GM23338 (cell line): ENCODE results near the gene ZMYND8. TPM values are rescaled to one million over a fixed set of nuclear protein-coding genes. Genes with fewer than 3 reads are reported as not detected.

Experiments used
- ATAC-seq: fragments of 200-7000 bp; cut with Tn5 transposase; 3 replicates; pipeline ENCODE4 v1.9.1; 2020
- DNase-seq: peaks from one replicate; pipeline ENCODE4 v3.0.0-alpha.2; 2015; ENCODE audit warnings: low spot score
- H2AFZ ChIP-seq: fragments of 200-600 bp; sonication (generic); 2 replicates; pipeline ENCODE4 v1.8.0; 2016; ENCODE audit warnings: antibody characterized with exemption, mild to moderate bottlenecking, moderate library complexity
- H3F3A ChIP-seq: fragments of 200-600 bp; sonication (generic); replicated peaks from 2 replicates; pipeline ENCODE4 v1.8.0; 2017; ENCODE audit warnings: antibody characterized with exemption, mixed run types, low read depth
- H3K27ac ChIP-seq: fragments of 200-600 bp; sonication (generic); 2 replicates; pipeline ENCODE4 v1.6.1; 2016; ENCODE audit warnings: low read depth
- H3K27me3 ChIP-seq: fragments of 200-600 bp; sonication (generic); 2 replicates; pipeline ENCODE4 v1.8.0; 2016; ENCODE audit warnings: mild to moderate bottlenecking, mixed run types, moderate library complexity; ENCODE audit not compliant: insufficient read depth
- H3K36me3 ChIP-seq: fragments of 200-600 bp; sonication (generic); 2 replicates; pipeline ENCODE4 v1.8.0; 2016; ENCODE audit warnings: mild to moderate bottlenecking; ENCODE audit not compliant: insufficient read depth
- H3K4me1 ChIP-seq: fragments of 200-600 bp; sonication (generic); 2 replicates; pipeline ENCODE4 v1.8.0; 2016; ENCODE audit warnings: mild to moderate bottlenecking, moderate library complexity; ENCODE audit not compliant: insufficient read depth
- H3K4me2 ChIP-seq: fragments of 200-600 bp; sonication (generic); 2 replicates; pipeline ENCODE4 v1.7.1; 2017; ENCODE audit warnings: mixed run types
- H3K4me3 ChIP-seq: fragments of 200-600 bp; sonication (generic); 2 replicates; pipeline ENCODE4 v1.6.1; 2016; ENCODE audit warnings: mixed run types
- H3K79me2 ChIP-seq: fragments of 200-600 bp; sonication (generic); replicated peaks from 2 replicates; pipeline ENCODE4 v1.8.0; 2017; ENCODE audit warnings: mild to moderate bottlenecking; ENCODE audit not compliant: insufficient read depth
- H3K9me2 ChIP-seq: fragments of 200-600 bp; sonication (generic); 2 replicates; pipeline ENCODE4 v1.8.0; 2017; ENCODE audit not compliant: insufficient read depth
- H4K20me1 ChIP-seq: fragments of 200-600 bp; sonication (generic); replicated peaks from 2 replicates; pipeline ENCODE4 v1.8.0; 2017; ENCODE audit warnings: mild to moderate bottlenecking; ENCODE audit not compliant: insufficient read depth
- H3K27ac Mint-ChIP-seq: 2 replicates; pipeline ENCODE4 v1.8.0; 2020; ENCODE audit warnings: inconsistent platforms, mild to moderate bottlenecking, moderate library complexity, mixed read lengths
- H3K27me3 Mint-ChIP-seq: 3 replicates; pipeline ENCODE4 v1.8.0; 2022; ENCODE audit warnings: low read depth, mild to moderate bottlenecking, moderate library complexity, mixed read lengths, inconsistent platforms; ENCODE audit not compliant: insufficient read depth, poor library complexity
- H3K36me3 Mint-ChIP-seq: 3 replicates; pipeline ENCODE4 v1.8.0; 2021; ENCODE audit warnings: low read depth, mild to moderate bottlenecking, inconsistent platforms, moderate library complexity, mixed read lengths
- H3K4me1 Mint-ChIP-seq: 3 replicates; pipeline ENCODE4 v1.8.0; 2020; ENCODE audit warnings: mild to moderate bottlenecking, inconsistent platforms, mixed read lengths
- H3K4me3 Mint-ChIP-seq: 3 replicates; pipeline ENCODE4 v1.8.0; 2021; ENCODE audit warnings: moderate library complexity, mild to moderate bottlenecking, inconsistent platforms, mixed read lengths
- H3K9me3 Mint-ChIP-seq: 3 replicates; pipeline ENCODE4 v1.8.0; 2020; ENCODE audit warnings: moderate library complexity, mild to moderate bottlenecking, inconsistent platforms, mixed read lengths
- EZH2 ChIP-seq: fragments of 200-600 bp; sonication (generic); IDR thresholded peaks from one replicate; pipeline ENCODE4 v1.8.0; 2017; ENCODE audit warnings: antibody characterized with exemption, mild to moderate bottlenecking, low read depth; ENCODE audit not compliant: unreplicated experiment
- EZH2phosphoT487 ChIP-seq: fragments of 200-600 bp; sonication (generic); IDR thresholded peaks from one replicate; pipeline ENCODE4 v1.8.1; 2018; ENCODE audit warnings: antibody characterized with exemption; ENCODE audit not compliant: unreplicated experiment
- JUNB ChIP-seq: IDR thresholded peaks from one replicate; pipeline ENCODE4 v1.6.1; 2016; ENCODE audit warnings: antibody characterized with exemption; ENCODE audit not compliant: unreplicated experiment
- NANOG ChIP-seq: IDR thresholded peaks from 2 replicates; pipeline ENCODE4 v1.6.1; 2016; ENCODE audit warnings: antibody characterized with exemption, borderline replicate concordance
- POLR2AphosphoS5 ChIP-seq: IDR thresholded peaks from 2 replicates; pipeline ENCODE4 v1.6.1; 2016; ENCODE audit warnings: antibody characterized with exemption, low read depth
- STAT1 ChIP-seq: IDR thresholded peaks from one replicate; pipeline ENCODE4 v1.6.1; 2016; ENCODE audit warnings: antibody characterized with exemption; ENCODE audit not compliant: unreplicated experiment
- ZNF114 ChIP-seq: fragments of 250-450 bp; sonication (Bioruptor Pico); IDR thresholded peaks from 2 replicates; pipeline ENCODE4 v1.5.0; 2020; ENCODE audit warnings: mild to moderate bottlenecking, moderate library complexity
- ZNF331 ChIP-seq: fragments of 250-450 bp; sonication (Bioruptor Pico); IDR thresholded peaks from 2 replicates; pipeline ENCODE4 v1.5.0; 2020; ENCODE audit warnings: low read depth, mild to moderate bottlenecking, moderate library complexity
- polyA plus RNA-seq: library from polyadenylated mRNA; unstranded; fragments of >200 nt; fragmentation: Nextera tagmentation; extraction: Ambion mirVana; gene quantifications from 2 replicates; pipeline ENCODE4 v1.2.1, GENCODE V29; 2016
- total RNA-seq: library from RNA; depleted of rRNA; stranded (reverse); fragments of >200 nt; shearing (Covaris generic); gene quantifications from 2 replicates; pipeline ENCODE4 v1.2.3, GENCODE V29; 2014
- TF ChIP-seq, protein P1 (sequence below): IDR thresholded peaks from 2 replicates; pipeline ENCODE4 v1.6.1; 2016; ENCODE audit warnings: antibody characterized with exemption
- TF ChIP-seq, protein P2 (sequence below), 2 experiments: fragments of 200-600 bp in 1 of 2; sonication (generic) in 1 of 2; conservative IDR thresholded peaks; 2 replicates each; pipeline versions ENCODE4 v1.5.1 to v1.6.1; 2016 to 2017; ENCODE audit warnings: antibody characterized with exemption in 2 of 2, low read depth in 2 of 2, mild to moderate bottlenecking in 2 of 2, moderate library complexity in 1 of 2
- TF ChIP-seq, protein P3 (sequence below): fragments of 250-450 bp; sonication (Bioruptor Pico); IDR thresholded peaks from 2 replicates; pipeline ENCODE4 v1.5.0; 2020; ENCODE audit warnings: mild to moderate bottlenecking, moderate library complexity
- TF ChIP-seq, protein P4 (sequence below): IDR thresholded peaks from one replicate; pipeline ENCODE4 v1.6.1; 2018; ENCODE audit warnings: antibody characterized with exemption; ENCODE audit not compliant: unreplicated experiment

The ZMYND8 gene
- total and polyA plus RNA-seq, 2 experiments from 2014 or later = 70.9 to 128 TPM

DNA sequence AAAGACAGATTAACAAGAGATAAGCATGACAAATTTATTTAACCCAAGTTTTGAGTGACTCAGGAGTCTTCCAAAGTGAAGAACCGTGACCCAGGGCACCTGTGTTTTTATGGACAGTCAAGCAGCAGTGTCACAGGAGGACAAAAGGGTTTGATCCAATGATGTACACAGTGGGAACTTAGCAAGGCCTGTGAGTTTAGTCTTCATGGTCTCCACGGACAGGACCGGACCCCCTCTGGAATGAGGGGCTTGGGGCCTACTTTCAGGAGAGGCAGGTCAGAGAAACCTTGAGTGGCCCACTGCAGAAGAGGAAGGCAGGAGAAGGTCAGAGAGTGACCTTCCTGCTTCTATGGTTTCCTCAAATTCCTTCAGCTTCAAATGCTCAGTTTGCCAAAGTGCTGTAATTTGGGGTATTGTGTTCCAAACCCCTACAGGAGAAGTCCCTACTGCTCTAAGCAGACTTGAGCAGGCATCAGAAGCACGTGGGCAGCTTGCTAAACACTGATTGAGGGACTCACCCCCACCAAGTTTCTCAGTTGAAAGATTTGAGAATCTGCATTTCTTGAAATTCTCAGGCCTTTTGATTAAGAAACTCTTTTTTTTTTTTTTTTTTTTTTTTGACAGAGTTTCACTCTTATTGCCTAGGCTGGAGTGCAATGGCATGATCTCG, 26.4 kb upstream of the ZMYND8 start:
- peaks cover 5% of the 10 kb centered on the region for H3K4me1 ChIP-seq
- ATAC-seq (no peak), DNase-seq (no peak)
- peak overlapping the region; percentile 67; the same call in 1 of the 2 replicates for H3K27ac Mint-ChIP-seq
- no peaks in the 10 kb centered on the region for H3K9me2 ChIP-seq
- no peaks in the 10 kb centered on the region for H3K36me3 ChIP-seq
- H3K4me3 Mint-ChIP-seq = no peak overlapping the region
- peaks cover 22% of the 10 kb centered on the region for H3K27me3 Mint-ChIP-seq
- no peaks in the 10 kb centered on the region for H4K20me1 ChIP-seq
- H3K79me2 ChIP-seq = 0 out of 2 replicates have a peak, but pooled peaks cover 3% of the 10 kb centered on the region
- 0 out of 2 replicates have a peak overlapping the region, but pooled peaks have one; percentile 14 for H3K27ac ChIP-seq
- no peak overlapping the region for H3K4me3 ChIP-seq
- no peaks in the 10 kb centered on the region; the same call in 2 of the 3 replicates for H3K9me3 Mint-ChIP-seq
- peak overlapping the region; percentile 80 for H2AFZ ChIP-seq
- H3K27me3 ChIP-seq = no peaks in the 10 kb centered on the region
- H3K4me1 Mint-ChIP-seq = peaks cover 15% of the 10 kb centered on the region
- TF ChIP-seq POLR2AphosphoS5 = no peak
- no peak for TF ChIP-seq NANOG
- TF ChIP-seq, protein P1, sequence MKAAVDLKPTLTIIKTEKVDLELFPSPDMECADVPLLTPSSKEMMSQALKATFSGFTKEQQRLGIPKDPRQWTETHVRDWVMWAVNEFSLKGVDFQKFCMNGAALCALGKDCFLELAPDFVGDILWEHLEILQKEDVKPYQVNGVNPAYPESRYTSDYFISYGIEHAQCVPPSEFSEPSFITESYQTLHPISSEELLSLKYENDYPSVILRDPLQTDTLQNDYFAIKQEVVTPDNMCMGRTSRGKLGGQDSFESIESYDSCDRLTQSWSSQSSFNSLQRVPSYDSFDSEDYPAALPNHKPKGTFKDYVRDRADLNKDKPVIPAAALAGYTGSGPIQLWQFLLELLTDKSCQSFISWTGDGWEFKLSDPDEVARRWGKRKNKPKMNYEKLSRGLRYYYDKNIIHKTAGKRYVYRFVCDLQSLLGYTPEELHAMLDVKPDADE = no peak
- TF ChIP-seq JUNB = no peak
- TF ChIP-seq, protein P2, sequence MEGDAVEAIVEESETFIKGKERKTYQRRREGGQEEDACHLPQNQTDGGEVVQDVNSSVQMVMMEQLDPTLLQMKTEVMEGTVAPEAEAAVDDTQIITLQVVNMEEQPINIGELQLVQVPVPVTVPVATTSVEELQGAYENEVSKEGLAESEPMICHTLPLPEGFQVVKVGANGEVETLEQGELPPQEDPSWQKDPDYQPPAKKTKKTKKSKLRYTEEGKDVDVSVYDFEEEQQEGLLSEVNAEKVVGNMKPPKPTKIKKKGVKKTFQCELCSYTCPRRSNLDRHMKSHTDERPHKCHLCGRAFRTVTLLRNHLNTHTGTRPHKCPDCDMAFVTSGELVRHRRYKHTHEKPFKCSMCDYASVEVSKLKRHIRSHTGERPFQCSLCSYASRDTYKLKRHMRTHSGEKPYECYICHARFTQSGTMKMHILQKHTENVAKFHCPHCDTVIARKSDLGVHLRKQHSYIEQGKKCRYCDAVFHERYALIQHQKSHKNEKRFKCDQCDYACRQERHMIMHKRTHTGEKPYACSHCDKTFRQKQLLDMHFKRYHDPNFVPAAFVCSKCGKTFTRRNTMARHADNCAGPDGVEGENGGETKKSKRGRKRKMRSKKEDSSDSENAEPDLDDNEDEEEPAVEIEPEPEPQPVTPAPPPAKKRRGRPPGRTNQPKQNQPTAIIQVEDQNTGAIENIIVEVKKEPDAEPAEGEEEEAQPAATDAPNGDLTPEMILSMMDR (conservative IDR thresholded peaks at IDR 0.05; ENCODE audit: low read depth in 2 of 2) = no peak
- TF ChIP-seq EZH2 = no peak
- TF ChIP-seq STAT1 = no peak
- TF ChIP-seq, protein P3, sequence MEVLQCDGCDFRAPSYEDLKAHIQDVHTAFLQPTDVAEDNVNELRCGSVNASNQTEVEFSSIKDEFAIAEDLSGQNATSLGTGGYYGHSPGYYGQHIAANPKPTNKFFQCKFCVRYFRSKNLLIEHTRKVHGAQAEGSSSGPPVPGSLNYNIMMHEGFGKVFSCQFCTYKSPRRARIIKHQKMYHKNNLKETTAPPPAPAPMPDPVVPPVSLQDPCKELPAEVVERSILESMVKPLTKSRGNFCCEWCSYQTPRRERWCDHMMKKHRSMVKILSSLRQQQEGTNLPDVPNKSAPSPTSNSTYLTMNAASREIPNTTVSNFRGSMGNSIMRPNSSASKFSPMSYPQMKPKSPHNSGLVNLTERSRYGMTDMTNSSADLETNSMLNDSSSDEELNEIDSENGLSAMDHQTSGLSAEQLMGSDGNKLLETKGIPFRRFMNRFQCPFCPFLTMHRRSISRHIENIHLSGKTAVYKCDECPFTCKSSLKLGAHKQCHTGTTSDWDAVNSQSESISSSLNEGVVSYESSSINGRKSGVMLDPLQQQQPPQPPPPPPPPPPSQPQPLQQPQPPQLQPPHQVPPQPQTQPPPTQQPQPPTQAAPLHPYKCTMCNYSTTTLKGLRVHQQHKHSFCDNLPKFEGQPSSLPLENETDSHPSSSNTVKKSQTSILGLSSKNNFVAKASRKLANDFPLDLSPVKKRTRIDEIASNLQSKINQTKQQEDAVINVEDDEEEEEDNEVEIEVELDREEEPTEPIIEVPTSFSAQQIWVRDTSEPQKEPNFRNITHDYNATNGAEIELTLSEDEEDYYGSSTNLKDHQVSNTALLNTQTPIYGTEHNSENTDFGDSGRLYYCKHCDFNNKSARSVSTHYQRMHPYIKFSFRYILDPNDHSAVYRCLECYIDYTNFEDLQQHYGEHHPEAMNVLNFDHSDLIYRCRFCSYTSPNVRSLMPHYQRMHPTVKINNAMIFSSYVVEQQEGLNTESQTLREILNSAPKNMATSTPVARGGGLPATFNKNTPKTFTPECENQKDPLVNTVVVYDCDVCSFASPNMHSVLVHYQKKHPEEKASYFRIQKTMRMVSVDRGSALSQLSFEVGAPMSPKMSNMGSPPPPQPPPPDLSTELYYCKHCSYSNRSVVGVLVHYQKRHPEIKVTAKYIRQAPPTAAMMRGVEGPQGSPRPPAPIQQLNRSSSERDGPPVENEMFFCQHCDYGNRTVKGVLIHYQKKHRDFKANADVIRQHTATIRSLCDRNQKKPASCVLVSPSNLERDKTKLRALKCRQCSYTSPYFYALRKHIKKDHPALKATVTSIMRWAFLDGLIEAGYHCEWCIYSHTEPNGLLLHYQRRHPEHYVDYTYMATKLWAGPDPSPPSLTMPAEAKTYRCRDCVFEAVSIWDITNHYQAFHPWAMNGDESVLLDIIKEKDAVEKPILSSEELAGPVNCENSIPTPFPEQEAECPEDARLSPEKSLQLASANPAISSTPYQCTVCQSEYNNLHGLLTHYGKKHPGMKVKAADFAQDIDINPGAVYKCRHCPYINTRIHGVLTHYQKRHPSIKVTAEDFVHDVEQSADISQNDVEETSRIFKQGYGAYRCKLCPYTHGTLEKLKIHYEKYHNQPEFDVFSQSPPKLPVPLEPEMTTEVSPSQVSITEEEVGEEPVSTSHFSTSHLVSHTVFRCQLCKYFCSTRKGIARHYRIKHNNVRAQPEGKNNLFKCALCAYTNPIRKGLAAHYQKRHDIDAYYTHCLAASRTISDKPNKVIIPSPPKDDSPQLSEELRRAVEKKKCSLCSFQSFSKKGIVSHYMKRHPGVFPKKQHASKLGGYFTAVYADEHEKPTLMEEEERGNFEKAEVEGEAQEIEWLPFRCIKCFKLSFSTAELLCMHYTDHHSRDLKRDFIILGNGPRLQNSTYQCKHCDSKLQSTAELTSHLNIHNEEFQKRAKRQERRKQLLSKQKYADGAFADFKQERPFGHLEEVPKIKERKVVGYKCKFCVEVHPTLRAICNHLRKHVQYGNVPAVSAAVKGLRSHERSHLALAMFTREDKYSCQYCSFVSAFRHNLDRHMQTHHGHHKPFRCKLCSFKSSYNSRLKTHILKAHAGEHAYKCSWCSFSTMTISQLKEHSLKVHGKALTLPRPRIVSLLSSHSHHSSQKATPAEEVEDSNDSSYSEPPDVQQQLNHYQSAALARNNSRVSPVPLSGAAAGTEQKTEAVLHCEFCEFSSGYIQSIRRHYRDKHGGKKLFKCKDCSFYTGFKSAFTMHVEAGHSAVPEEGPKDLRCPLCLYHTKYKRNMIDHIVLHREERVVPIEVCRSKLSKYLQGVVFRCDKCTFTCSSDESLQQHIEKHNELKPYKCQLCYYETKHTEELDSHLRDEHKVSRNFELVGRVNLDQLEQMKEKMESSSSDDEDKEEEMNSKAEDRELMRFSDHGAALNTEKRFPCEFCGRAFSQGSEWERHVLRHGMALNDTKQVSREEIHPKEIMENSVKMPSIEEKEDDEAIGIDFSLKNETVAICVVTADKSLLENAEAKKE (CRISPR knock-in tag) = no peak
- TF ChIP-seq ZNF331 (CRISPR knock-in tag) = no peak
- TF ChIP-seq ZNF114 (CRISPR knock-in tag) = no peak
- no peak for TF ChIP-seq EZH2phosphoT487
- TF ChIP-seq, protein P4, sequence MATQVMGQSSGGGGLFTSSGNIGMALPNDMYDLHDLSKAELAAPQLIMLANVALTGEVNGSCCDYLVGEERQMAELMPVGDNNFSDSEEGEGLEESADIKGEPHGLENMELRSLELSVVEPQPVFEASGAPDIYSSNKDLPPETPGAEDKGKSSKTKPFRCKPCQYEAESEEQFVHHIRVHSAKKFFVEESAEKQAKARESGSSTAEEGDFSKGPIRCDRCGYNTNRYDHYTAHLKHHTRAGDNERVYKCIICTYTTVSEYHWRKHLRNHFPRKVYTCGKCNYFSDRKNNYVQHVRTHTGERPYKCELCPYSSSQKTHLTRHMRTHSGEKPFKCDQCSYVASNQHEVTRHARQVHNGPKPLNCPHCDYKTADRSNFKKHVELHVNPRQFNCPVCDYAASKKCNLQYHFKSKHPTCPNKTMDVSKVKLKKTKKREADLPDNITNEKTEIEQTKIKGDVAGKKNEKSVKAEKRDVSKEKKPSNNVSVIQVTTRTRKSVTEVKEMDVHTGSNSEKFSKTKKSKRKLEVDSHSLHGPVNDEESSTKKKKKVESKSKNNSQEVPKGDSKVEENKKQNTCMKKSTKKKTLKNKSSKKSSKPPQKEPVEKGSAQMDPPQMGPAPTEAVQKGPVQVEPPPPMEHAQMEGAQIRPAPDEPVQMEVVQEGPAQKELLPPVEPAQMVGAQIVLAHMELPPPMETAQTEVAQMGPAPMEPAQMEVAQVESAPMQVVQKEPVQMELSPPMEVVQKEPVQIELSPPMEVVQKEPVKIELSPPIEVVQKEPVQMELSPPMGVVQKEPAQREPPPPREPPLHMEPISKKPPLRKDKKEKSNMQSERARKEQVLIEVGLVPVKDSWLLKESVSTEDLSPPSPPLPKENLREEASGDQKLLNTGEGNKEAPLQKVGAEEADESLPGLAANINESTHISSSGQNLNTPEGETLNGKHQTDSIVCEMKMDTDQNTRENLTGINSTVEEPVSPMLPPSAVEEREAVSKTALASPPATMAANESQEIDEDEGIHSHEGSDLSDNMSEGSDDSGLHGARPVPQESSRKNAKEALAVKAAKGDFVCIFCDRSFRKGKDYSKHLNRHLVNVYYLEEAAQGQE = no peak
- H3F3A ChIP-seq = 0 out of 2 replicates have a peak, but pooled peaks cover 4% of the 10 kb centered on the region
- peaks cover 3% of the 10 kb centered on the region for H3K36me3 Mint-ChIP-seq
- no peak overlapping the region for H3K4me2 ChIP-seq
